ENCODE measurements around the gene WNT3A.

Gene WNT3A

DNA sequence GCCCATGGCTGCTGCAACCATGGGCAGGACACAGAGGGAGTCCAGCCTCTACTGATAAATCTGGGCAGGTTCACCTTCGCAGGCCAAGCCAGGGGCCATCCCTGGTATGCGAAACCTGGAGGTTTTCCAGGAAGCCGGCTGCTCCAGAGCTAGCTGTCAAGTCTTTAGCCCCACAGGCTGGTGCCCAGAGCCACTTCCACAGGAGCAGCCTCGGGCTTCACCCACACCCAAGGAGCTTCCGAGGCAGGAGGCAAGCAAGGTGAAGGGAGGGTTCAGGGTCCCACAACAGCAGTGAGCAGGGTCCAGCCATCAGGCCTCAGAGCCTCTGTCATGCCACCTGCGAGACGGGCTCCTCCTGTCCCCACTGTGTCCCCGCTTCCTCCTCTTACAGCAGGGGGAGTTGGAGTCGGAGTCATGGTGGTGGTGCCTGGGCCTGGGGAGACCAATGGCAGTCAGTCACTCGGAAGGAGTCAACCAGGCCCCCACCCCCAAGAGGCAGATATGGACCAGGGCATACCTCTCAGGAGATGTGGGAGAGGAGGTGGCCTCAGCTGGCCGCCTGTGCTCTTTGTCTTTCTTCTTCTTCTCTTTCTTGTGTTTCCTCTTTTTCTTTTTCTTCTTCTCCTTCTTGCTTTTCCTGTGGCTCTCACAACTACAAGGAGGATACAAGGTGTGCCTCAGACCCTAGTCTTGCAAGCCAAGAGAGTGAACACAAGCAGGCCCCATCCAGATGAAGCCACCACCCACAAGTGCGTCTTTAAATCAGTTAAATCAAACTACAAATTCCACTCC lies 94.2 kb downstream of the WNT3A start:
- DNase-seq (ENCODE audit: low read depth, low spot score): no peak

GRCh38 chr1:228101614-228101993 lies 94.8 kb downstream of the WNT3A start:
- no peak for DNase-seq (ENCODE audit: low read depth, low spot score)

DNA sequence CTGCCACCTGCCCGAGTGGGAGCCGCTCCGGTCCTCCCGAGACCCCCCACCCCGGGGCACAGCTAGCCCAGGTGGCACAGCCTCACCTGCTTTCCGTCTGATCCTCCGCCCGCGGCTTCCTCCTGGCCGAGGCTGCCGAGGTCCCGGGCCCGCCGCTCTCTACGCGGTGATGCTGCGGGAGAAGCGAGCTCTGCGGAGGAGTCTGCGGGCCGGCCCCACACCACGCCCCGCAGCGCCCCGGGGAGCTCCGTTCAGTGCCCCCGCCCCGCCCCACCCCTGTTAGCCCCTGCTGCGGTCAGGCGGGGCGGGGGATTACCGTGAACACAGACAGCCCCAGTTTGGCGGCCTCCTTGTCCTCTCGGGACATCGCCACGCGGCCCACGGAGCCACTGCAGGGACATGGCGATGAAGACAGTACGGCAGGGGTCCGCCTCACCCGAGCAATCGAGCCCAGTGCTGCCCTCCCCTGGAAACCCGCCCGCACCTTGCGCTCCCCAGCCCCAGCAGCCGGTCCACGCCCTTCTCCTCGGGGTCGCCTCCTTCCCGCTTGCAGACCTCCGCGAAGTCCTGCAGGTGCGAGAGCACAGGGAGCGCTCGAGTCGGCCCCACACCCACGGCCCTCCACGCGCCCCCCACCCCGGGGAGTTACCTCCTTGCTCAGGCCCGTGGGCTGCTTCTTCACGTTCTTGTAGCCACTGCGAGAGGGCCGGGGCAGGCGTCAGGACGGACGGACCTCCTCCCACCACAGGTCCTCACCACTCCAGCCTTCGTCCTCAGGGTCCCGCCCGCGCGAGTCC lies 95.4 kb downstream of the WNT3A start:
- DNase-seq (ENCODE audit: low read depth, low spot score): peak; percentile 64

- DNase-seq (ENCODE audit: low read depth, low spot score): peak; percentile 98
These were observed 96.2 kb downstream of the WNT3A start, which contains the start of gene C1orf35 for GRCh38 chr1:228102791-228103620. TSS of gene C1orf35 (minus strand) at chr1:228103325. CDS start at chr1:228103227, 98 bp downstream.

DNA sequence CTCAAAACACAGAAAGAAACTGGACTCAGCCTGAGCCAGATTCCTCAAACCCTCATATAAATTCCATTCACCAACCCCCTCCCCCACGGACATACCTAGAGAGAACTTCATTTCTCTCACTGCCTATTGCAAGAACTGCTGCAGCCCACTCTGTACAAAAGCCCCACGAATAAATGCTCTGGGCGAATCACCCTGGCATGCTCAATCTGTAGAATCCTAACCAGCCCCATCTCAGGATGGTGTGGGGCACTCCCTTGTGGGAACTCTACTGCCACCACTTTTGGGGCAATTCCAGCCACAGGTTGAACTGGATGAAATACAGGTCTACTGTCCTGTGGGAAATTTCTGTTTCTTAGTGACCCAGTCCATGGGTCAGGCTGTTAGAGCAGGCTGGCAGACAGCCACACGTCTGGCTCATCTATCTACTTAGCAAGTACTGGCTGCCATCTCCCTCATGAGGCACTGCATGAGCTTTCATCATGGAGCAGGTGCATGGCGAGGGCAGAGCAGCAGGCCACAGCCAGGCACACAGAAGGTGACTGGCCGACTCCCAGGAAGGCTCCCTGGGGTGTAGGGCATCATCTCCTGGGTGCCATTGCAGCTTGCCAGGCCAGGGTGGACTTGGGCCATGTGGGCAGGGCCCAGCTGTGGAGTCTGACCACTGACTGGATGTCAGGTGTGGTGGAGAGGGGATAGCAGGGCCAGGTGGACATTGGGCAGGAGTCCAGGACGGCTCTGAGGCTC lies 97.9 kb downstream of the WNT3A start:
- no peak for DNase-seq (ENCODE audit: low read depth, low spot score)

DNA sequence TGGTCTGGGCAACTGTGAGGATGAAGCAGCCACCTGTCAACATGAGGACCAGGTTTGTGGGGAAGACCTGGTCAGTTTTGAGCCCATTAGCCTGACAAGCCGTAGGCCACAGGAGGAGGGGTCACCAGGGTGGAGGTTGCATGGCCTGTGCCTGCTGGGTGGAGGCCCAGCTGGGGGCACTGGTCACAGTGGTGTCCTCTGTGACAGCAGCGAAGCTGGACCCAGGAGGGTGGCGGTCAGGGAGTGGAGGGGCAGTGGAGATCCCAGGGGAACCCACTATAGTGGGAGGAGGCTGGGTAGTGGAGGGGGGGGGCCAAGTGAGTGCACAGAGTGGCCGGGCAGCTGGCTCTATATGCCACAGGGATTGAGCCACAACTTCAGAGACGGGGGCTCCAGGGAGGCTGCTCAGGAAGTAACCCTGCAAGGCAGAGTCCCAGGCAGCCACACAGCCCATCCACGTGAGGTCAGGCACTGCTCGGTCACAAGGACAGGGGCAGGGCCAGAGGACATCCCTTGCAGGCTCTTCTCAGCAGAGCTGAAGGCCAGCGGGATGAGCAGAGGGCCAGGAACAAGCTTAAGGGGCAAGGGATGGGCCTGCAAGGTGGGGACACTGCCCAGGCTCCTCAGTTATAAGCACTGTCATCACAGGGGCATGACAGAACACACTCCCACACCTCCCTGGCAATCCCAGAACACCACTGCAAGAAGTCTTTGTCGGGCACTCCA lies 98.6 kb downstream of the WNT3A start:
- DNase-seq (ENCODE audit: low read depth, low spot score): no peak

- no peak for DNase-seq (ENCODE audit: low read depth, low spot score)
These were observed 99.4 kb downstream of the WNT3A start for GRCh38 chr1:228105996-228106799.

DNA sequence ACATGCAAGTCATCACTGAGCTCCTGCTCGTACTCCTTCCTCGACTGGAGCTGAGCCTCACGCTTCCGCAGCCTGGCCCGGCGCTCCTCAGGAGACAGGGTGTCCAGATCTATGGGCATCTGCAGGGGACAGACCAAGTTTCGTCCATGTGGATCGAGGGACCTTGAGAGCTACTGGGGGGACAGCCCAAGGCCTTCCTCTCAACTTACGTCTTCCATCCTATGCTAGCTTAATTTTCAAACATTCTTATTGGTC lies 99.9 kb downstream of the WNT3A start:
- DNase-seq (ENCODE audit: low read depth, low spot score): no peak

DNA sequence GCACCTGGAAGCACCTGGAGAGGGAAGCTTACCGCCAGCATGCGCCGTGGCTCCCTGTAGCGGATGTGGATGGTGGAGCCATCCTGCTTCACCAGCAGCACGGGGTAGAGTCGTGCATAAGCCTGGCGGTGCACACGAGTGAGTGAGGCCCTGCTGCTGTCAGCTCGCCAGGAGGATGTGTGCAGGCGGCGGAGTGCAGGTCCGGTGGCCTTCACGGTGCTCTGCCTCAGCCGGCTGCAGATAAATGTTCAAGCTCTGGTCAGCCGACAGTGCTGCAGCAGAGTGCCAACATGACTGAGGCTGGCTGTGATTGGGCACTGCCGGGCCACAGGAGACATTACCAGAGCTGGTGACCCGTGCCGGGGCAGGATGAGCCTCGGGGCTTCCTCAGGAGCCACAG lies 100.8 kb downstream of the WNT3A start:
- no peak for DNase-seq (ENCODE audit: low read depth, low spot score)

GRCh38 chr1:228108055-228108690 lies 101.4 kb downstream of the WNT3A start:
- DNase-seq (ENCODE audit: low read depth, low spot score): no peak

DNA sequence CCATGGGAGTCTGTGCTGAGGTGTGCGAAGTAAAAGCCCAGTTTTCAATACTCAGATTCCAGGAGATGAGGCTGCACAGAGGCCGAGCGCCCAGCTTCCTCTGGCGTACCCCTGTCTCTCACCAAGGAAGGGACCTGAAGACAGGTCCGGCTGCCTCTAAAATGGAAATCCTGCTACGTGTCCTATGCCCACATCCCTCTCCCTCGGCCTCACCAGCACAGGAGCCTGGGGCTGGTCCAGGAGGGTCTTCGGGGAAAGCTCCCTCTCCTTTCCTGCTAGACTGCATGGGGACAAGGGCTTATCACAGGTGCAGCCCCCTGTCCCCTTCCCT lies 101.9 kb downstream of the WNT3A start:
- no peak for DNase-seq (ENCODE audit: low read depth, low spot score)

DNA sequence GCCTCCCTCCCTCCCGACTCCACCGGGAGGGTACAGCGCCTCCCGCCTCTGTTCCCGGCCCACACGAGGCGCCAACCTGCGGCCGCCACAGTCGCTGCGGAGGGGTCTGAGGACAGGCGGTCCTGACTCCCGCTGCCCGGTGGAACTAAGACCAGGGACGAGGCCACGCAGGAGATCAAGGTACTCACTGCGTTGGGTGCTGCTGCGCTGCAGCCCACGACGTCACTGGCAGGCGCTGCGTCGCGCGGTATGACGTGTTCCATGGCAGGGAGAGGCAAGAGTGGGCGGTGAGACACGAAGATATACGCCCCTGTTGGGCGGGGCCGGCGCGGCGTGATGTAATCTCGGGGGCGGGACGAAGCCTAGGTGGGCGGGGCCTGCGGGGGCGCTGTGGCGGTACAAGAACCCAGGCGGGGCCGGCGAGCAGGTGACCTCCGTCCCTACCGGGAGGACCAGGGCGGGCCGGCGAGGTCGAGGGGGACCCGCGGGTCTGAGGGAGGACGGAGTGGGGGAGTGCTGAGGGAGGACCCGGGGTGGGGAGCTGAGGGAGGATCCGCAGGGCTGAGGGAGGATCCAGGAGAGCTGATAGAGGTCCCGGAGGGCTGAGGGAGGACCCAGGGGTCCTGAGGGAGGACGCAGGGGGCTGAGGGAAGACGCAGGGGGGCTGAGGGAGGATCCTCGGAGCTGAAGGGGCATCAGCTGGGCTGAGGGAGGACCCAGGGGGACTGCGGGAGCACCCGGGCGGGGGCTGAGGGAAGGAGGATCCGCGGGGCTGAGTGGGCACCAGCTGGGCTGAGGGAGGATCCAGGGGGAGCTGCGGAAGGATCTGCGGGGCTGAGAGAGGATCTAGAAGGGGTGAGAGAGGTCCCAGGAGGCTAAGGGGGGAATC lies 102.5 kb downstream of the WNT3A start, which contains the start of gene MRPL55:
Gene MRPL55 (minus strand): TSS at position 227 of the 889 bp plus-strand sequence. CDS start 1,039 bp downstream, outside the sequence.
- peak; percentile 99 for DNase-seq (ENCODE audit: low read depth, low spot score)

DNA sequence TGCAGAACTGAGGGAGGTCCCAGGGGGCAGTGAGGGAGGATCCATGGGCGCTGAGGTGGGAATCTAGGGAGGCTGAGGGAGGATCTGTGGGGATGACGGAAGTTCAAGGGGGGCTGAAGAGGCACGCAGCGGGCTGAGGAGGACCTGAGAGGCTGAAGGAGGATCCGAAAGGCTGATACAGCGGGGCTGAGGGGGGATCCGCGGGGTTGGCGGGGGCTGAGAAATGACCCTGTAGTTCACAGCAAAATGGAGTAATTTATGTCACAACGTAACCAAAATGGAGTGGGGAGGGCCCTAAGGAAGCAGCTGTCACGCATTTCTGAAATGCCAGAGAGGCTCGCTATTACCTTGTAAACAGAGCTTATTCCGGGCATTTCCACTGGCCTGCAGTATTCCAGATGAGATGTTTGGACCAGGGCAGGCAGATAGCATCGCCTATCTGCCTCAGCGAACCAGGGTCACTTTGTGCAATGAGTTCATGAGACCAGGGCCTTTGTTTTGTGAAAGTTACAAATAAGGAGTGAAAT lies 103.2 kb downstream of the WNT3A start:
- DNase-seq (ENCODE audit: low read depth, low spot score): peak; percentile 17

- no peak for DNase-seq (ENCODE audit: low read depth, low spot score)
These were observed 103.8 kb downstream of the WNT3A start for GRCh38 chr1:228110556-228110955.
